ENCODE data around the gene PHF3.

DNA sequence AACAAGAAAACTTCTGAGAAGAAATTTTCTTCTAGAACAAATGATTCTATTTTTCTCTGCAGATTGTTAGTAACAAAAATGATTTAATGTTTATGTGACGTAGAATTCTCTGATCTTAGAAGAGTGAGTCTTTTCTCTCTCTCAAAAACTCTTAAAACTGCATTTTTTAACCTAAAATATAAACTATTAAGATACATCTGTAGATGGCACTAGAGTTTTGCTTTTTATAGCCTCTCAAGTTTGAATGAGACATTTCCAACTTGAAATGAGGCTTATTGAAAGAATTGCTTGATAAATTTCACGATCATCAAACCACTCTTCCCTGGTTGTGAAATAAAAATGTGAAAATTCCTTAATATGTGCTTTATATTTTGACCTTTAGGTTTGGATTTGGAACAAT, 53.8 kb downstream of the PHF3 start:
- TF ChIP-seq, protein P1, sequence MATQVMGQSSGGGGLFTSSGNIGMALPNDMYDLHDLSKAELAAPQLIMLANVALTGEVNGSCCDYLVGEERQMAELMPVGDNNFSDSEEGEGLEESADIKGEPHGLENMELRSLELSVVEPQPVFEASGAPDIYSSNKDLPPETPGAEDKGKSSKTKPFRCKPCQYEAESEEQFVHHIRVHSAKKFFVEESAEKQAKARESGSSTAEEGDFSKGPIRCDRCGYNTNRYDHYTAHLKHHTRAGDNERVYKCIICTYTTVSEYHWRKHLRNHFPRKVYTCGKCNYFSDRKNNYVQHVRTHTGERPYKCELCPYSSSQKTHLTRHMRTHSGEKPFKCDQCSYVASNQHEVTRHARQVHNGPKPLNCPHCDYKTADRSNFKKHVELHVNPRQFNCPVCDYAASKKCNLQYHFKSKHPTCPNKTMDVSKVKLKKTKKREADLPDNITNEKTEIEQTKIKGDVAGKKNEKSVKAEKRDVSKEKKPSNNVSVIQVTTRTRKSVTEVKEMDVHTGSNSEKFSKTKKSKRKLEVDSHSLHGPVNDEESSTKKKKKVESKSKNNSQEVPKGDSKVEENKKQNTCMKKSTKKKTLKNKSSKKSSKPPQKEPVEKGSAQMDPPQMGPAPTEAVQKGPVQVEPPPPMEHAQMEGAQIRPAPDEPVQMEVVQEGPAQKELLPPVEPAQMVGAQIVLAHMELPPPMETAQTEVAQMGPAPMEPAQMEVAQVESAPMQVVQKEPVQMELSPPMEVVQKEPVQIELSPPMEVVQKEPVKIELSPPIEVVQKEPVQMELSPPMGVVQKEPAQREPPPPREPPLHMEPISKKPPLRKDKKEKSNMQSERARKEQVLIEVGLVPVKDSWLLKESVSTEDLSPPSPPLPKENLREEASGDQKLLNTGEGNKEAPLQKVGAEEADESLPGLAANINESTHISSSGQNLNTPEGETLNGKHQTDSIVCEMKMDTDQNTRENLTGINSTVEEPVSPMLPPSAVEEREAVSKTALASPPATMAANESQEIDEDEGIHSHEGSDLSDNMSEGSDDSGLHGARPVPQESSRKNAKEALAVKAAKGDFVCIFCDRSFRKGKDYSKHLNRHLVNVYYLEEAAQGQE (IDR thresholded peaks at IDR 0.05; ENCODE audit: insufficient read depth in 1 of 2, low read depth in 2 of 2, low read length in 1 of 2): no peak
- TF ChIP-seq POLR2AphosphoS5 (IDR thresholded peaks at IDR 0.05; ENCODE audit: low read depth, low read length): no peak
